WTC11 (cell line): Measurements from ENCODE around the gene ADAMTS9. TPM values are rescaled to one million over a fixed set of nuclear protein-coding genes. Genes with fewer than 3 reads are reported as not detected.

Experiments used
- ATAC-seq: fragments of 200-7000 bp; cut with Tn5 transposase; 2 replicates; pipeline ENCODE4 v1.10.0; 2021; ENCODE audit warnings: mild to moderate bottlenecking, moderate library complexity
- CTCF ChIA-PET: fragments of 300-600 bp; sonication (Branson Sonifier 250); formaldehyde crosslinking; loops from one replicate; lab custom pipeline; 2021; ENCODE audit warnings: antibody characterized with exemption; lab: Charles Lee
- POLR2A ChIA-PET: fragments of 350-600 bp; sonication (Branson Sonifier 250); formaldehyde crosslinking; loops from one replicate; lab custom pipeline; 2021; ENCODE audit warnings: antibody characterized with exemption; lab: Charles Lee
- DNase-seq: peaks from one replicate; pipeline ENCODE4 v3.0.0; 2021; ENCODE audit warnings: low spot score
- H3K27ac Mint-ChIP-seq: 2 replicates; pipeline ENCODE4 v1.8.0; 2021; ENCODE audit warnings: mixed read lengths
- H3K27me3 Mint-ChIP-seq: 2 replicates; pipeline ENCODE4 v1.8.0; 2021; ENCODE audit warnings: low read depth, mild to moderate bottlenecking, moderate library complexity, mixed read lengths
- H3K36me3 Mint-ChIP-seq: 2 replicates; pipeline ENCODE4 v1.8.0; 2021; ENCODE audit warnings: mixed read lengths
- H3K4me1 Mint-ChIP-seq: 2 replicates; pipeline ENCODE4 v1.8.0; 2022; ENCODE audit warnings: mixed read lengths
- H3K4me3 Mint-ChIP-seq: 2 replicates; pipeline ENCODE4 v1.8.0; 2021; ENCODE audit warnings: mild to moderate bottlenecking, moderate library complexity, mixed read lengths
- H3K9me3 Mint-ChIP-seq: 2 replicates; pipeline ENCODE4 v1.8.0; 2021; ENCODE audit warnings: mixed read lengths
- CBFB ChIP-seq: sonication (generic); formaldehyde crosslinking; IDR thresholded peaks from 2 replicates; pipeline ENCODE4 v1.8.1; 2022; ENCODE audit warnings: mild to moderate bottlenecking, low read depth, missing genetic modification reagents
- EMX1 ChIP-seq: fragments of 250-450 bp; sonication (Bioruptor Pico); IDR thresholded peaks from 2 replicates; pipeline ENCODE4 v1.8.0; 2021; ENCODE audit warnings: mild to moderate bottlenecking
- FOXP4 ChIP-seq: sonication (generic); formaldehyde crosslinking; IDR thresholded peaks from 2 replicates; pipeline ENCODE4 v1.8.0; 2022; ENCODE audit warnings: mild to moderate bottlenecking, missing genetic modification reagents
- GRHL2 ChIP-seq: fragments of 250-450 bp; sonication (Bioruptor Pico); IDR thresholded peaks from 2 replicates; pipeline ENCODE4 v1.8.0; 2022; ENCODE audit warnings: mild to moderate bottlenecking, moderate library complexity; ENCODE audit not compliant: insufficient replicate concordance, severe bottlenecking
- GTF2I ChIP-seq: fragments of 250-450 bp; sonication (Bioruptor Pico); conservative IDR thresholded peaks from 2 replicates; pipeline ENCODE4 v1.4.0; 2021; ENCODE audit warnings: mild to moderate bottlenecking
- MXD4 ChIP-seq: fragments of 250-450 bp; sonication (Bioruptor Pico); IDR thresholded peaks from 2 replicates; pipeline ENCODE4 v1.8.0; 2021; ENCODE audit warnings: mild to moderate bottlenecking, moderate library complexity, borderline replicate concordance
- NR1H2 ChIP-seq: sonication (generic); formaldehyde crosslinking; IDR thresholded peaks from 2 replicates; pipeline ENCODE4 v1.9.0; 2021; ENCODE audit warnings: mild to moderate bottlenecking, moderate library complexity, missing genetic modification reagents
- SOX15 ChIP-seq: fragments of 250-450 bp; sonication (Bioruptor Pico); IDR thresholded peaks from 2 replicates; pipeline ENCODE4 v1.9.0; 2021; ENCODE audit warnings: mild to moderate bottlenecking
- ZNF423 ChIP-seq: fragments of 250-450 bp; sonication (Bioruptor Pico); IDR thresholded peaks from 2 replicates; pipeline ENCODE4 v2.1.2; 2022; ENCODE audit warnings: mild to moderate bottlenecking, moderate library complexity
- total RNA-seq: library from RNA; stranded (reverse); gene quantifications from 3 replicates; pipeline ENCODE4 v1.2.3, GENCODE V29; 2021
- TF ChIP-seq, protein P1 (sequence below): fragments of 250-450 bp; sonication (Bioruptor Pico); IDR thresholded peaks from 2 replicates; pipeline ENCODE4 v1.9.0; 2021; ENCODE audit warnings: moderate library complexity, mild to moderate bottlenecking, inconsistent platforms, borderline replicate concordance
- TF ChIP-seq, protein P2 (sequence below): sonication (generic); formaldehyde crosslinking; IDR thresholded peaks from 2 replicates; pipeline ENCODE4 v1.8.1; 2022; ENCODE audit warnings: mild to moderate bottlenecking, missing genetic modification reagents, moderate library complexity, borderline replicate concordance
- TF ChIP-seq, protein P3 (sequence below): sonication (generic); formaldehyde crosslinking; IDR thresholded peaks from 2 replicates; pipeline ENCODE4 v1.8.1; 2023; ENCODE audit warnings: mild to moderate bottlenecking, missing genetic modification reagents, moderate library complexity
- TF ChIP-seq, protein P4 (sequence below): sonication (generic); formaldehyde crosslinking; IDR thresholded peaks from 2 replicates; pipeline ENCODE4 v1.8.0; 2023; ENCODE audit warnings: mild to moderate bottlenecking, missing genetic modification reagents

ADAMTS9 gene
- total RNA-seq, 1 experiment from 2014 or later: 3.1 TPM

DNA sequence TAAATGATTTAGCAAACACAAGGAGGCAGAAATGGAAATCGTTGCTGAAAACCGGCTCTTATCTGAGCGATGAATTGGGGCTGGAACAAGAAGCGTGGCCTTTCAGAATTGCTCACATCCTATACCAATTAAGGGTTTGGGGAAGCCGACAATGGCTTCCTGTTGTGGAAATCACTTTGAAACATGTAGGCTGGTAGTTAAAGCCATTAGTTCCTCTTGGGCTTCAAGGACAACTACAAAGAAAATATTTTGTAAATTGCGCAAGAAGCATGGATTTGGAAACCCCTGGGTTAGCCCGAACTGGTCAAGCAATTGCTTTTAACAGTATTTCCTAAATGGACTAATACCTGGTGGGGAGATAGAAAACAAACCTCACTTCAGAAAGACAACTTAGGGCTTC is 182.4 kb downstream of the ADAMTS9 start:
- Mint-ChIP-seq H3K4me1 (peaks cover 18% of the 10 kb centered on the region), H3K27me3 (peaks cover 12% of the 10 kb centered on the region), H3K36me3 (no peaks in the 10 kb centered on the region), H3K4me3 (no peak overlapping the region), H3K9me3 (peaks cover 10% of the 10 kb centered on the region; the same call in 1 of the 2 replicates), H3K27ac (no peak overlapping the region)
- no peak for DNase-seq
- POLR2A ChIA-PET: no interaction called here
- CTCF ChIA-PET: no interaction called here
- ATAC-seq: no peak
- no peak for TF ChIP-seq GTF2I (CRISPR knock-in tag)
- TF ChIP-seq EMX1 (CRISPR knock-in tag): no peak
- no peak for TF ChIP-seq GRHL2 (CRISPR knock-in tag)
- TF ChIP-seq ZNF423 (CRISPR knock-in tag): no peak
- no peak for TF ChIP-seq MXD4 (CRISPR knock-in tag)
- TF ChIP-seq SOX15 (CRISPR knock-in tag): no peak
- TF ChIP-seq, protein P1, sequence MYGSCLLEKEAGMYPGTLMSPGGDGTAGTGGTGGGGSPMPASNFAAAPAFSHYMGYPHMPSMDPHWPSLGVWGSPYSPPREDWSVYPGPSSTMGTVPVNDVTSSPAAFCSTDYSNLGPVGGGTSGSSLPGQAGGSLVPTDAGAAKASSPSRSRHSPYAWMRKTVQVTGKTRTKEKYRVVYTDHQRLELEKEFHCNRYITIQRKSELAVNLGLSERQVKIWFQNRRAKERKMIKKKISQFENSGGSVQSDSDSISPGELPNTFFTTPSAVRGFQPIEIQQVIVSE (CRISPR knock-in tag): no peak
- no peak for TF ChIP-seq FOXP4
- TF ChIP-seq, protein P2, sequence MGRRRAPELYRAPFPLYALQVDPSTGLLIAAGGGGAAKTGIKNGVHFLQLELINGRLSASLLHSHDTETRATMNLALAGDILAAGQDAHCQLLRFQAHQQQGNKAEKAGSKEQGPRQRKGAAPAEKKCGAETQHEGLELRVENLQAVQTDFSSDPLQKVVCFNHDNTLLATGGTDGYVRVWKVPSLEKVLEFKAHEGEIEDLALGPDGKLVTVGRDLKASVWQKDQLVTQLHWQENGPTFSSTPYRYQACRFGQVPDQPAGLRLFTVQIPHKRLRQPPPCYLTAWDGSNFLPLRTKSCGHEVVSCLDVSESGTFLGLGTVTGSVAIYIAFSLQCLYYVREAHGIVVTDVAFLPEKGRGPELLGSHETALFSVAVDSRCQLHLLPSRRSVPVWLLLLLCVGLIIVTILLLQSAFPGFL (CRISPR knock-in tag): no peak
- TF ChIP-seq CBFB (CRISPR knock-in tag): no peak
- TF ChIP-seq, protein P3, sequence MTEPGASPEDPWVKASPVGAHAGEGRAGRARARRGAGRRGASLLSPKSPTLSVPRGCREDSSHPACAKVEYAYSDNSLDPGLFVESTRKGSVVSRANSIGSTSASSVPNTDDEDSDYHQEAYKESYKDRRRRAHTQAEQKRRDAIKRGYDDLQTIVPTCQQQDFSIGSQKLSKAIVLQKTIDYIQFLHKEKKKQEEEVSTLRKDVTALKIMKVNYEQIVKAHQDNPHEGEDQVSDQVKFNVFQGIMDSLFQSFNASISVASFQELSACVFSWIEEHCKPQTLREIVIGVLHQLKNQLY (CRISPR knock-in tag): no peak

DNA sequence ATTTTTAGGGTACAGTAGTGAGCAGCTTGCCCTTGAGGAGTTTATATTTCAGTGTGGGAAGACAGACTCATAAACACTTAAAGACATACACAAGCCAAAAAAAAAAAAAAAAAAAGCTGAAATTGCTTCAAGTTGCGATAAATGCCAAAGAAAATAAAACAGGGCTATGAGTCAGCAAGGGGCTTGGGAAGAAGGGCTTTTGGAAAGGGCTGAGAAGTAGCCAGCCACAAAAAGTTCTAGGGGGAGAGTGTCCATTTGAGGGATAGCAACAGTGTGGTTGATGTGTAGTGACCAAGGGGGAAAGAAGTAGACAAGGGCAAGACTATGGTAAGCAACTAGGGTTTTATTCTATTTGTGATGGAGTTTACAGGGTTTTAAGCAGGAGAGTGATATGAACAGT is 185.5 kb downstream of the ADAMTS9 start:
- ATAC-seq: no peak

More for the DNA sequence above, 185.5 kb downstream of the ADAMTS9 start:
- H3K27ac Mint-ChIP-seq: no peak overlapping the region
- POLR2A ChIA-PET: interaction anchor here (0.6 kb wide), 1 partner anchor 13 kb away, joined by 5 read pairs; no protein-coding TSS in a partner anchor
- peaks cover 18% of the 10 kb centered on the region for H3K4me1 Mint-ChIP-seq
- peaks cover 9% of the 10 kb centered on the region; the same call in 1 of the 2 replicates for H3K9me3 Mint-ChIP-seq
- CTCF ChIA-PET: interaction anchor here (0.9 kb wide), 1 partner anchor 28 kb away, joined by 4 read pairs; no protein-coding TSS in a partner anchor
- H3K4me3 Mint-ChIP-seq: no peak overlapping the region
- TF ChIP-seq, protein P4, sequence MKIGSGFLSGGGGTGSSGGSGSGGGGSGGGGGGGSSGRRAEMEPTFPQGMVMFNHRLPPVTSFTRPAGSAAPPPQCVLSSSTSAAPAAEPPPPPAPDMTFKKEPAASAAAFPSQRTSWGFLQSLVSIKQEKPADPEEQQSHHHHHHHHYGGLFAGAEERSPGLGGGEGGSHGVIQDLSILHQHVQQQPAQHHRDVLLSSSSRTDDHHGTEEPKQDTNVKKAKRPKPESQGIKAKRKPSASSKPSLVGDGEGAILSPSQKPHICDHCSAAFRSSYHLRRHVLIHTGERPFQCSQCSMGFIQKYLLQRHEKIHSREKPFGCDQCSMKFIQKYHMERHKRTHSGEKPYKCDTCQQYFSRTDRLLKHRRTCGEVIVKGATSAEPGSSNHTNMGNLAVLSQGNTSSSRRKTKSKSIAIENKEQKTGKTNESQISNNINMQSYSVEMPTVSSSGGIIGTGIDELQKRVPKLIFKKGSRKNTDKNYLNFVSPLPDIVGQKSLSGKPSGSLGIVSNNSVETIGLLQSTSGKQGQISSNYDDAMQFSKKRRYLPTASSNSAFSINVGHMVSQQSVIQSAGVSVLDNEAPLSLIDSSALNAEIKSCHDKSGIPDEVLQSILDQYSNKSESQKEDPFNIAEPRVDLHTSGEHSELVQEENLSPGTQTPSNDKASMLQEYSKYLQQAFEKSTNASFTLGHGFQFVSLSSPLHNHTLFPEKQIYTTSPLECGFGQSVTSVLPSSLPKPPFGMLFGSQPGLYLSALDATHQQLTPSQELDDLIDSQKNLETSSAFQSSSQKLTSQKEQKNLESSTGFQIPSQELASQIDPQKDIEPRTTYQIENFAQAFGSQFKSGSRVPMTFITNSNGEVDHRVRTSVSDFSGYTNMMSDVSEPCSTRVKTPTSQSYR (CRISPR knock-in tag): no peak
- TF ChIP-seq NR1H2 (CRISPR knock-in tag): no peak
- no peaks in the 10 kb centered on the region for H3K36me3 Mint-ChIP-seq
- no peak for DNase-seq
- peaks cover 11% of the 10 kb centered on the region; the same call in 1 of the 2 replicates for H3K27me3 Mint-ChIP-seq
